PC-3 (cell line): ENCODE results near the gene HEXD. TPM values are rescaled to one million over a fixed set of nuclear protein-coding genes. Genes with fewer than 3 reads are reported as not detected.
"Not testable (repeated sequence)": the region's sequence is repeated elsewhere in the genome, so short reads cannot be mapped to it uniquely, and the experiment has no call there.

Source experiments
- ATAC-seq: fragments of 200-7000 bp; cut with Tn5 transposase; 2 replicates; pipeline ENCODE4 v1.9.1; 2020; ENCODE audit warnings: mild to moderate bottlenecking, moderate library complexity
- BruUV-seq: library from RNA; stranded (reverse); fragments of 400-500 nt; replicated peaks from 2 replicates; lab custom pipeline; 2021; lab: Mats Ljungman, UMichigan
- CTCF ChIA-PET: fragments of 300-600 bp; sonication (Branson Sonifier 250); formaldehyde crosslinking; loops from one replicate; lab custom pipeline; 2022; ENCODE audit warnings: antibody characterized with exemption; lab: Charles Lee
- POLR2A ChIA-PET: fragments of 300-600 bp; sonication (Branson Sonifier 250); formaldehyde crosslinking; loops from one replicate; lab custom pipeline; 2022; ENCODE audit warnings: antibody characterized with exemption; ENCODE audit not compliant: unreplicated experiment; lab: Charles Lee
- DNase-seq: peaks from one replicate; pipeline ENCODE4 v3.0.0-alpha.2; 2015
- H2AFZ ChIP-seq: fragments of 300-600 bp; sonication (generic); 2 replicates; pipeline ENCODE4 v1.6.0; 2016; ENCODE audit warnings: antibody characterized with exemption, low read length
- H3F3A ChIP-seq: fragments of 300-600 bp; sonication (generic); one replicate; pipeline ENCODE4 v1.6.0; 2017; ENCODE audit warnings: antibody characterized with exemption, low read length, control low read depth, mild to moderate bottlenecking; ENCODE audit not compliant: unreplicated experiment
- H3K27ac ChIP-seq: fragments of 300-600 bp; sonication (generic); 2 replicates; pipeline ENCODE4 v1.5.1; 2016; ENCODE audit warnings: mild to moderate bottlenecking, low read length
- H3K27me3 ChIP-seq: fragments of 300-600 bp; sonication (generic); 2 replicates; pipeline ENCODE4 v1.6.1; 2016; ENCODE audit warnings: low read length, mixed read lengths
- H3K36me3 ChIP-seq: fragments of 300-600 bp; sonication (generic); 2 replicates; pipeline ENCODE4 v1.6.1; 2016; ENCODE audit warnings: low read depth, mixed run types, low read length, mixed read lengths
- H3K4me1 ChIP-seq: fragments of 300-600 bp; sonication (generic); 2 replicates; pipeline ENCODE4 v1.5.1; 2016; ENCODE audit warnings: low read length; ENCODE audit not compliant: insufficient read depth
- H3K4me2 ChIP-seq: fragments of 300-600 bp; sonication (generic); 2 replicates; pipeline ENCODE4 v1.6.0; 2016; ENCODE audit warnings: low read length
- H3K4me3 ChIP-seq: fragments of 300-600 bp; sonication (generic); 2 replicates; pipeline ENCODE4 v1.5.1; 2016; ENCODE audit warnings: mild to moderate bottlenecking, low read length, mixed read lengths
- H3K79me2 ChIP-seq: fragments of 300-600 bp; sonication (generic); 2 replicates; pipeline ENCODE4 v1.6.1; 2017; ENCODE audit warnings: low read length, mixed read lengths
- H3K9ac ChIP-seq: fragments of 300-600 bp; sonication (generic); 2 replicates; pipeline ENCODE4 v1.6.0; 2016; ENCODE audit warnings: mild to moderate bottlenecking, low read length
- H3K9me2 ChIP-seq: fragments of 300-600 bp; sonication (generic); replicated peaks from 2 replicates; pipeline ENCODE4 v1.6.1; 2016; ENCODE audit warnings: mixed run types, low read length, mixed read lengths
- H3K9me3 ChIP-seq: fragments of 300-600 bp; sonication (generic); 2 replicates; pipeline ENCODE4 v1.6.1; 2016; ENCODE audit warnings: low read length, mixed read lengths
- H4K20me1 ChIP-seq: fragments of 300-600 bp; sonication (generic); 2 replicates; pipeline ENCODE4 v1.6.1; 2016; ENCODE audit warnings: low read length, mixed read lengths
- CTCF ChIP-seq: fragments of 300-600 bp; sonication (generic); conservative IDR thresholded peaks from 2 replicates; pipeline ENCODE4 v1.5.1; 2017; ENCODE audit warnings: antibody characterized with exemption, low read depth, mild to moderate bottlenecking, low read length
- EZH2 ChIP-seq: fragments of 300-600 bp; sonication (generic); IDR thresholded peaks from one replicate; pipeline ENCODE4 v1.6.1; 2017; ENCODE audit warnings: antibody characterized with exemption, mild to moderate bottlenecking, low read length; ENCODE audit not compliant: unreplicated experiment
- EZH2phosphoT487 ChIP-seq: fragments of 300-600 bp; sonication (generic); IDR thresholded peaks from 2 replicates; pipeline ENCODE4 v1.6.1; 2018; ENCODE audit warnings: mild to moderate bottlenecking, antibody characterized with exemption, low read length, borderline replicate concordance
- intact Hi-C: fragments of 100-400 bp; cut with micrococcal nuclease; formaldehyde crosslinking; loops from 2 replicates; pipeline ENCODE4 v1.9.0; 2023
- total RNA-seq: library from RNA; depleted of rRNA; stranded (reverse); fragments of >200 nt; gene quantifications from 2 replicates; pipeline ENCODE4 v1.2.3, GENCODE V29; 2014

The HEXD gene
- total RNA-seq, 1 experiment from 2014 or later: 12.7 TPM

DNA sequence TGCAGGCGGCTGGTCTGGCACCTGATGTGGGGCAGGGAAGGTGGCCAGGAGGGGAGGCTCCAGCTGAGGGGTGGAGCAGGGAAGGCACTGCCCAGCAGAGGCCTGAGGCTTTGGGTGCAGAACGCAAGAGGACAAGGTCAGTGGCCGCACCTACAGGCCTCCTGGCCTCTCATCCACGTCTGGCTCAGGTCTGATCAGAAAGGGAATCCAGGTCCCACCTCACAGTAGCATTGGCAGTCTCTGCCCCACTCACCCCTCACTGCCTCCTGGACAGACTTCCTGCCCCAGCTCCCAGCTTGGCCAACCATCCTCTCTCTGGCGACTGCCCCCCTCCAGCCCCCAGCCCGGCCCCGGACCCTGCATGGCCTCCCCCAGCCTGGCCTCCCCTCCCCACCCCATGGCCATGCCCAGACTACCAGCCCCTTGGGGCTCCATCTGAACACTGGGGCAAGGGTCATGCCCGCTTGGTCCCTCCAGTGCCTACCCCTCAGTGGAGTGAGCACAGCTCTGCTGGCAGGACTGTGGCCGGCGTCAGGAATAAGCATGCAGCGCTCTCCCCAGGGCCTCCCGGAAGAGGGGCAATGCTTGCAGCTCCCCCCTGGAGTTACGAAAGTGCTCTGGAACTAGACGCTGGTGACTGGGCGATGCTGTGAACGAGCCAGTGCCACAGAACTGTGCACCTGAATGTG, 42.0 kb upstream of the HEXD start:
- no peak; the same call in 1 of the 2 replicates for ATAC-seq
- CTCF ChIA-PET: no interaction called here
- Histone ChIP-seq H3K27ac (no peak overlapping the region), H3K9ac (no peak overlapping the region), H3K27me3 (no peaks in the 10 kb centered on the region), H3K36me3 (no peaks in the 10 kb centered on the region), H3K4me2 (no peak overlapping the region), H3K4me3 (no peak overlapping the region), H3F3A (no peaks in the 10 kb centered on the region), H2AFZ (no peak overlapping the region), H3K9me3 (no peaks in the 10 kb centered on the region), H3K9me2 (no peaks in the 10 kb centered on the region), H3K79me2 (no peaks in the 10 kb centered on the region), H3K4me1 (no peaks in the 10 kb centered on the region), H4K20me1 (no peaks in the 10 kb centered on the region)
- POLR2A ChIA-PET: no interaction called here
- no peak for DNase-seq
- intact Hi-C loops: no loop called here
- no peak for TF ChIP-seq EZH2
- TF ChIP-seq EZH2phosphoT487: no peak
- TF ChIP-seq CTCF: no peak
- BruUV-seq: no TSS peak

GRCh38 chr17:82377294-82377693, 40.9 kb upstream of the HEXD start:
- H2AFZ ChIP-seq, POLR2A ChIA-PET, H3K9ac ChIP-seq, H3K27me3 ChIP-seq, H3K79me2 ChIP-seq, H3K27ac ChIP-seq, H3K9me2 ChIP-seq, CTCF ChIA-PET, H3K4me1 ChIP-seq, BruUV-seq, H3K4me2 ChIP-seq, H3K36me3 ChIP-seq, H4K20me1 ChIP-seq, H3K4me3 ChIP-seq, ATAC-seq, H3F3A ChIP-seq, DNase-seq, H3K9me3 ChIP-seq, intact Hi-C loops: not testable (repeated sequence)

- Histone ChIP-seq H3K4me1 (no peaks in the 10 kb centered on the region), H3K4me2 (no peak overlapping the region), H3K4me3 (no peak overlapping the region), H3K9me3 (no peaks in the 10 kb centered on the region), H2AFZ (no peak overlapping the region), H3K9me2 (no peaks in the 10 kb centered on the region), H3K9ac (no peak overlapping the region), H3F3A (no peaks in the 10 kb centered on the region), H4K20me1 (no peaks in the 10 kb centered on the region), H3K27me3 (no peaks in the 10 kb centered on the region), H3K36me3 (no peaks in the 10 kb centered on the region), H3K79me2 (no peaks in the 10 kb centered on the region), H3K27ac (no peak overlapping the region)
- TF ChIP-seq CTCF: no peak
- TF ChIP-seq EZH2phosphoT487: no peak
- TF ChIP-seq EZH2: no peak
- intact Hi-C loops: no loop called here
- DNase-seq (no peak), ATAC-seq (no peak)
- POLR2A ChIA-PET: no interaction called here
- CTCF ChIA-PET: no interaction called here
- BruUV-seq: no TSS peak
Observed at GRCh38 chr17:82377924-82378740, 40.0 kb upstream of the HEXD start.
